ENCODE measurements around the gene CYP2R1.

Gene CYP2R1

DNA sequence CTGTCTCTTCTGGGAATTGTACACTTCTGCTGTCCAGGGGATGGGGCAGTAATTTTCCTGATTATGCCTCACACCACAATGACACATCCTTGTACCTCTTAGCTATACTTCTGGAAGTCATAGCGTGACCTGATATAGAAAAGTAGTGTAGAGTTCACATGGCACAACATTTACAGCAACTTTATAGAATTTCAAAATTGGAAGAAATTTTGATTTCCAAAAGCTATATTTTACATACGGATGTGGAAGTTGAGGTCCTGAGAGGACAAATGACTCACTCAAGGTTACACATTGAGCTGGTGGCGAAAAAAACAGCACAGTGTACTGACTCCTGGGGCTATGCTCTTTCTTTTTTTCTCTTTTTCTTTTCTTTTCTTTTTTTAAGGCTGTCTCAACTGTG, 6.3 kb upstream of the CYP2R1 start:
- ChIA-PET CTCF (interaction anchor here (1.0 to 2.0 kb wide), 2 partner anchors 10 to 177 kb away, joined by 3 to 18 read pairs; no protein-coding TSS in a partner anchor), POLR2A (no interaction called here)
- no peak for DNase-seq (ENCODE audit: low read depth, low spot score)
- no peak overlapping the region for H3K4me3 ChIP-seq (ENCODE audit: low read depth, low read length)
- TF ChIP-seq, protein P1, sequence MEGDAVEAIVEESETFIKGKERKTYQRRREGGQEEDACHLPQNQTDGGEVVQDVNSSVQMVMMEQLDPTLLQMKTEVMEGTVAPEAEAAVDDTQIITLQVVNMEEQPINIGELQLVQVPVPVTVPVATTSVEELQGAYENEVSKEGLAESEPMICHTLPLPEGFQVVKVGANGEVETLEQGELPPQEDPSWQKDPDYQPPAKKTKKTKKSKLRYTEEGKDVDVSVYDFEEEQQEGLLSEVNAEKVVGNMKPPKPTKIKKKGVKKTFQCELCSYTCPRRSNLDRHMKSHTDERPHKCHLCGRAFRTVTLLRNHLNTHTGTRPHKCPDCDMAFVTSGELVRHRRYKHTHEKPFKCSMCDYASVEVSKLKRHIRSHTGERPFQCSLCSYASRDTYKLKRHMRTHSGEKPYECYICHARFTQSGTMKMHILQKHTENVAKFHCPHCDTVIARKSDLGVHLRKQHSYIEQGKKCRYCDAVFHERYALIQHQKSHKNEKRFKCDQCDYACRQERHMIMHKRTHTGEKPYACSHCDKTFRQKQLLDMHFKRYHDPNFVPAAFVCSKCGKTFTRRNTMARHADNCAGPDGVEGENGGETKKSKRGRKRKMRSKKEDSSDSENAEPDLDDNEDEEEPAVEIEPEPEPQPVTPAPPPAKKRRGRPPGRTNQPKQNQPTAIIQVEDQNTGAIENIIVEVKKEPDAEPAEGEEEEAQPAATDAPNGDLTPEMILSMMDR (IDR thresholded peaks at IDR 0.05; ENCODE audit: insufficient read depth, low read length, missing control alignments), result no peak

DNA sequence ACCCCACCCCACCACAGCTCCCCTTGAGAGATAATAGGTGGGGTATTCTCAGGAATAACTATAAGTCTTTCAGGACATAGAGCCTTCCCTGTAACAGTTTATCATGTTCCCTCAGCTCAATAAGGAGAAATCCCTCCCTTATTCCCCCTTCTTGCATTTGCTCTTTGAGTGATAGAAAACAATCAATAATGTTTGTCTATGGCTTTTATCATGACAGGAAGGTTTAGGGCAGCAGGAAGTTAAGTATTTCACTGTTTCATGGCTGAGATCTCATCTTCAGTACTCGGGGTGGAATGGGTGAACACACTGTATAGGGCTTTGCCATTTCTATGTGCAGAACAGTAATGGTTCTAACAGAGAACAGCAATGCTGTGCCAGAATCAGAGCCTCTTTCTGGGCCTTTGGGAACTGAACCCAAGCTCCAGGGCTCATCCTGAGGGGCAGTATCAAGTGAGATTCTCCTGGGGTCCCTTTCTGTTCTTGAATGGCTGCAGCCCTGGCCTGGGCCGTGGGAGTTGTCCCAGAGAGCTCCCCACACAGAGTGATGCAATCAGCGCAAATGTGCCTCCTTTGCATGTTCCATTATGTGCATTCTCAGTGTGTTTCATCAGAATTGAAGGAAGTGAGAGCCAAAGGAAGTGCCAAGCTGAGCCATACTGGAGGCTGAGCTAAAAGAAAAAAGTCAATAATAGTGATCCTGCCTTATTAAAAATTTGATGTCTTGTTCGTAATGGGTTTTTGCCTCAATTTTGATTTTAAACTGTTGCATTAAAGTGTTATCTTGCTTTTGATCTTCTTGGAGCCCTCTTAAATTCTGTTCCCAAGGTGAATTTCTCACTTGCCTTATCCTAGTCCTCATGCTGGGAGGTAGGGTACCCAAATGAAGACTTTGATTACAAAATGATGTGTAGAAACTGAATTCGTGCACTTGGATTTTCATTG, 2.9 kb upstream of the CYP2R1 start:
- H3K4me3 ChIP-seq (ENCODE audit: low read depth, low read length), result no peak overlapping the region
- POLR2A ChIA-PET, result no interaction called here
- TF ChIP-seq, protein P1 (IDR thresholded peaks at IDR 0.05; ENCODE audit: insufficient read depth, low read length, missing control alignments), result no peak
- no peak for DNase-seq (ENCODE audit: low read depth, low spot score)
- CTCF ChIA-PET, result interaction anchor here (1.3 to 9.0 kb wide), 2 partner anchors 12 to 207 kb away, joined by 4 to 94 read pairs; no protein-coding TSS in a partner anchor

DNA sequence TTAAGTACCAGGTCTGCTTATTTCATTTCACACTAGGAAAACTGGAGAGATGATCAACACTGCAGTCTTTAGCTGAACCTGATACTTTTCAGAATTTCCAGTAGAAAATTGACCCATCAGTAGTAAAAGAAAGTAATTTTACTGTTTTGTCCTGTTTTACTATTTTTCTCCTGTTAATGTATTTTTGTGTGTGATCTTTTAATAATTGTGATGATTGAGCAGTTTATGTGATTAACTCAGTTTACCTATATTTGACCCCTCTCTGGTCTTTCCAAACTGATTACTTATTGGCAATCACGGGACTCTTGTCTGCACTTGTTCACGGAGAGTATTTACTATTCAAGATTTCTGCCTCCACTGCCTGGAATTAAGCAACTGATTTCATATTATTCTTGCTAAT, 546 bp upstream of the CYP2R1 start:
- ChIA-PET CTCF (interaction anchor here (1.3 to 9.0 kb wide), 3 partner anchors 8 to 14 kb away, joined by 3 to 94 read pairs (median 5); no protein-coding TSS in a partner anchor), POLR2A (interaction anchor here (0.7 kb wide), 1 partner anchor 372 kb away, joined by 3 read pairs; the partner anchor contains the start of gene PSMA1)
- DNase-seq (ENCODE audit: low read depth, low spot score), result no peak
- peak overlapping the region; percentile 89 for H3K4me3 ChIP-seq (ENCODE audit: low read depth, low read length)
- TF ChIP-seq, protein P1 (IDR thresholded peaks at IDR 0.05; ENCODE audit: insufficient read depth, low read length, missing control alignments), result no peak

DNA sequence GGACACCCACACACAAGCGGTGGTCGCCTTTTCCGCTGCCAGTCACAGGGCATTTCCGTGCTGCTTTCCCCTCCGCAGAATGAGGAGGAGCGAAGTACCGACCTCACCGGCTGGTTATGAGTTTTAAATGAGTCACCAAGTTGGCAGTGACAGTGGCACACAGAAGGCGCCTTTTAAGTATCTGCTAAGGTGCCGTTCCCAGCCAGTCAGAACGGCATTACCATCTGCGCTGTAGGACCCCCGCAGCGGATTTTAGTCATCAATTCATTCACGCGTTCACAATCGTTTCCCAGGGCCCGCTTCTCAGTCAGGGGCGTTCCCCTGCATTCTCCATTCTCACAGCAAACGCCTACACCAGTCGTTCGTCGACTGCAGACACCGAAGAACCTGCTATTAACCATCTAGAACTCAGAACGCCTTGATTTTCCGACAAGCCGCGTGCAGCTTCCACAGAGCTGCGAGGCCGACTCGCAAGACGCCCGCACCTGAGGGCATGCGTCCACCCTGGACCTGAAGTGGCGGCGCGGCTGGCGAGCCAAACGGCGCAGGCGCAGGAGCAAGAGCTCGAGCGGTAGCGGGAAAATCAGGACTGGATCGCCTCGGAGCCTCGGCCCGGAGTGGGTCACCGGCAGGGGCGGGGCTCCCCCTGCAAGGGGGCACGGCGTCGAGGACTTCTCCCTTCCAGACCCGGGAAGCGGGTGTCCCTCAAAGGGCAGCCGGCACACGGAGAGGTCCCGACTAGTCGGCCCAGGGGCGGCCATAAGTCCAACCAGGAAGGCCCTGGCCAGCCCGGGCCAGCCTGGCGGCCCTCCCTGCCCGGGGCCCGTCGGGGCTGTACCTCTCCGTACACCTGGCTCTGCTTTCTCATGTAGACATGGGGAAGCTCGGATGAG, 642 bp downstream of the CYP2R1 start:
- POLR2A ChIA-PET, result interaction anchor here (0.7 kb wide), 1 partner anchor 371 kb away, joined by 3 read pairs; the partner anchor contains the start of gene PSMA1
- TF ChIP-seq, protein P1 (IDR thresholded peaks at IDR 0.05; ENCODE audit: insufficient read depth, low read length, missing control alignments), result no peak
- CTCF ChIA-PET, result interaction anchor here (0.7 to 9.0 kb wide), 5 partner anchors 9 to 31 kb away, joined by 3 to 94 read pairs (median 3); no protein-coding TSS in a partner anchor
- no peak for DNase-seq (ENCODE audit: low read depth, low spot score)
- peak overlapping the region; percentile 89 for H3K4me3 ChIP-seq (ENCODE audit: low read depth, low read length)

GRCh38 chr11:14886513-14886912, 5.5 kb downstream of the CYP2R1 start:
- H3K4me3 ChIP-seq (ENCODE audit: low read depth, low read length), result no peak overlapping the region
- DNase-seq (ENCODE audit: low read depth, low spot score), result no peak
- ChIA-PET POLR2A (no interaction called here), CTCF (no interaction called here)
- TF ChIP-seq, protein P1 (IDR thresholded peaks at IDR 0.05; ENCODE audit: insufficient read depth, low read length, missing control alignments), result no peak
